ENCODE data around the gene YIPF6. TPM values are rescaled to one million over a fixed set of nuclear protein-coding genes. Genes with fewer than 3 reads are reported as not detected.

Gene YIPF6
- total and polyA plus RNA-seq, 2 donors (not counting 3 experiments of a cell fraction or from before 2014, with no cell fraction given), result 17.1 to 29.6 TPM

GRCh38 chrX:68462653-68463052 lies 36.2 kb upstream of the YIPF6 start:
- intact Hi-C loops (cut with micrococcal nuclease) (loop anchor here (1.0 to 5.0 kb wide), 4 partner anchors 29 to 265 kb away; partner anchors contain the start of gene OPHN1), dilution Hi-C loops (cut with MboI; ENCODE audit: extremely low pct_ligation_motif_present, low sequenced_read_pairs) (no loop called here)
- H3K27ac ChIP-seq (ENCODE audit: insufficient read depth, low read depth, low read length), result peak overlapping the region; percentile 57
- no peaks in the 10 kb centered on the region for H3K4me1 ChIP-seq (ENCODE audit: control insufficient read depth, extremely low read depth, insufficient read depth, low read length)
- BruUV-seq (replicated peaks), result no TSS peak
- H3K9me3 ChIP-seq (replicated peaks; ENCODE audit: control insufficient read depth, insufficient read depth, low read length), result no peaks in the 10 kb centered on the region
- no peaks in the 10 kb centered on the region for H3K9me1 ChIP-seq (replicated peaks; ENCODE audit: control insufficient read depth, extremely low read depth, insufficient read depth, low read length)
- no peaks in the 10 kb centered on the region for H3K79me2 ChIP-seq (ENCODE audit: control insufficient read depth, insufficient read depth, low read length)
- no peaks in the 10 kb centered on the region for H3K27me3 ChIP-seq (ENCODE audit: control insufficient read depth in 2 of 2, insufficient read depth in 2 of 2, low read length in 2 of 2)
- peak overlapping the region; percentile 13 for H2AFZ ChIP-seq (ENCODE audit: low read depth, low read length)
- no peaks in the 10 kb centered on the region for H4K20me1 ChIP-seq (replicated peaks; ENCODE audit: control insufficient read depth, extremely low read depth, insufficient read depth, low read length)
- H3K4me3 ChIP-seq (replicated peaks in 1 of 3; ENCODE audit: insufficient read depth in 1 of 3, low read depth in 1 of 3, low read length in 3 of 3), result no peak overlapping the region
- ChIA-PET CTCF (interaction anchor here (1.0 to 3.9 kb wide), 7 partner anchors 22 to 269 kb away, joined by 4 to 59 read pairs (median 5); partner anchors contain the start of gene OPHN1), POLR2A (no interaction called here)
- peak; percentile 97 for FAIRE-seq
- H3K9ac ChIP-seq (replicated peaks; ENCODE audit: extremely low read depth, insufficient read depth, low read length), result no peak overlapping the region
- DNase-seq (ENCODE audit: low read depth, low spot score), result peak; percentile 64
- no peak overlapping the region for H3K4me2 ChIP-seq (ENCODE audit: insufficient read depth, low read length)
- TF ChIP-seq JUN (IDR thresholded peaks at IDR 0.05; ENCODE audit: borderline replicate concordance, insufficient read depth, insufficient read length, low read depth) (no peak), CTCF (IDR thresholded peaks at IDR 0.05; ENCODE audit: extremely low read depth in 1 of 2, insufficient read depth in 1 of 2, low read depth in 1 of 2, low read length in 2 of 2) (peak in 1 of 2 donors; percentile 46), GATA2 (IDR thresholded peaks at IDR 0.05; ENCODE audit: insufficient read depth, insufficient read length, low read depth, low read length) (no peak), MYC (IDR thresholded peaks at IDR 0.05; ENCODE audit: low read depth, low read length) (no peak)
- no peaks in the 10 kb centered on the region for H3K36me3 ChIP-seq (ENCODE audit: control insufficient read depth in 2 of 2, extremely low read depth in 1 of 2, insufficient read depth in 2 of 2, low read length in 2 of 2)

- H4K20me1 ChIP-seq (replicated peaks; ENCODE audit: control insufficient read depth, extremely low read depth, insufficient read depth, low read length), result no peaks in the 10 kb centered on the region
- H3K27me3 ChIP-seq (ENCODE audit: control insufficient read depth in 2 of 2, insufficient read depth in 2 of 2, low read length in 2 of 2), result no peaks in the 10 kb centered on the region
- H3K4me2 ChIP-seq (ENCODE audit: insufficient read depth, low read length), result no peak overlapping the region
- CTCF ChIA-PET, result interaction anchor here (3.9 kb wide), 1 partner anchor 267 kb away, joined by 59 read pairs; no protein-coding TSS in a partner anchor
- dilution Hi-C loops (cut with MboI; ENCODE audit: extremely low pct_ligation_motif_present, low sequenced_read_pairs), result no loop called here
- intact Hi-C loops (cut with micrococcal nuclease), result loop anchor here (2.0 to 5.0 kb wide), 2 partner anchors 47 to 227 kb away; no protein-coding TSS in a partner anchor
- no TSS peak for BruUV-seq (replicated peaks)
- H2AFZ ChIP-seq (ENCODE audit: low read depth, low read length), result no peak overlapping the region
- no peaks in the 10 kb centered on the region for H3K9me1 ChIP-seq (replicated peaks; ENCODE audit: control insufficient read depth, extremely low read depth, insufficient read depth, low read length)
- no peaks in the 10 kb centered on the region for H3K36me3 ChIP-seq (ENCODE audit: control insufficient read depth in 2 of 2, extremely low read depth in 1 of 2, insufficient read depth in 2 of 2, low read length in 2 of 2)
- POLR2A ChIA-PET, result no interaction called here
- FAIRE-seq (no peak), DNase-seq (ENCODE audit: low read depth, low spot score) (no peak)
- no peaks in the 10 kb centered on the region for H3K9me3 ChIP-seq (replicated peaks; ENCODE audit: control insufficient read depth, insufficient read depth, low read length)
- no peak overlapping the region for H3K9ac ChIP-seq (replicated peaks; ENCODE audit: extremely low read depth, insufficient read depth, low read length)
- H3K79me2 ChIP-seq (ENCODE audit: control insufficient read depth, insufficient read depth, low read length), result no peaks in the 10 kb centered on the region
- H3K27ac ChIP-seq (ENCODE audit: insufficient read depth, low read depth, low read length), result no peak overlapping the region
- H3K4me1 ChIP-seq (ENCODE audit: control insufficient read depth, extremely low read depth, insufficient read depth, low read length), result no peaks in the 10 kb centered on the region
- no peak for TF ChIP-seq GATA2 (IDR thresholded peaks at IDR 0.05; ENCODE audit: insufficient read depth, insufficient read length, low read depth, low read length)
- TF ChIP-seq JUN (IDR thresholded peaks at IDR 0.05; ENCODE audit: borderline replicate concordance, insufficient read depth, insufficient read length, low read depth), result no peak
- TF ChIP-seq EZH2 (IDR thresholded peaks at IDR 0.05; ENCODE audit: borderline replicate concordance, low read depth, low read length, severe bottlenecking), result no peak
- TF ChIP-seq FOS (IDR thresholded peaks at IDR 0.05; ENCODE audit: borderline replicate concordance, insufficient read depth, low read length), result no peak
- TF ChIP-seq POLR2AphosphoS5 (IDR thresholded peaks at IDR 0.05; ENCODE audit: insufficient read depth, low read depth, low read length), result no peak
- TF ChIP-seq CTCF (IDR thresholded peaks at IDR 0.05; ENCODE audit: extremely low read depth in 1 of 2, insufficient read depth in 1 of 2, low read depth in 1 of 2, low read length in 2 of 2), result no peak
- no peak for TF ChIP-seq MYC (IDR thresholded peaks at IDR 0.05; ENCODE audit: low read depth, low read length)
- no peak for TF ChIP-seq MAX (IDR thresholded peaks at IDR 0.05; ENCODE audit: insufficient read depth, insufficient read length)
- TF ChIP-seq POLR2A (IDR thresholded peaks at IDR 0.05; ENCODE audit: low read depth, low read length), result no peak
- no peak overlapping the region for H3K4me3 ChIP-seq (replicated peaks in 1 of 3; ENCODE audit: insufficient read depth in 1 of 3, low read depth in 1 of 3, low read length in 3 of 3)
Measured at GRCh38 chrX:68463880-68464279, 35.0 kb upstream of the YIPF6 start.
